CD4-positive, alpha-beta T cell treated with Interleukin-17A for 1 hour (primary cell): Measurements from ENCODE around the gene ABCB6.
A peak's percentile ranks its signal among the peaks of the same experiment; 100 is the strongest.

Source experiments
- DNase-seq: peaks from one replicate; pipeline ENCODE4 v3.0.0-alpha.2; 2020

Gene ABCB6

DNA sequence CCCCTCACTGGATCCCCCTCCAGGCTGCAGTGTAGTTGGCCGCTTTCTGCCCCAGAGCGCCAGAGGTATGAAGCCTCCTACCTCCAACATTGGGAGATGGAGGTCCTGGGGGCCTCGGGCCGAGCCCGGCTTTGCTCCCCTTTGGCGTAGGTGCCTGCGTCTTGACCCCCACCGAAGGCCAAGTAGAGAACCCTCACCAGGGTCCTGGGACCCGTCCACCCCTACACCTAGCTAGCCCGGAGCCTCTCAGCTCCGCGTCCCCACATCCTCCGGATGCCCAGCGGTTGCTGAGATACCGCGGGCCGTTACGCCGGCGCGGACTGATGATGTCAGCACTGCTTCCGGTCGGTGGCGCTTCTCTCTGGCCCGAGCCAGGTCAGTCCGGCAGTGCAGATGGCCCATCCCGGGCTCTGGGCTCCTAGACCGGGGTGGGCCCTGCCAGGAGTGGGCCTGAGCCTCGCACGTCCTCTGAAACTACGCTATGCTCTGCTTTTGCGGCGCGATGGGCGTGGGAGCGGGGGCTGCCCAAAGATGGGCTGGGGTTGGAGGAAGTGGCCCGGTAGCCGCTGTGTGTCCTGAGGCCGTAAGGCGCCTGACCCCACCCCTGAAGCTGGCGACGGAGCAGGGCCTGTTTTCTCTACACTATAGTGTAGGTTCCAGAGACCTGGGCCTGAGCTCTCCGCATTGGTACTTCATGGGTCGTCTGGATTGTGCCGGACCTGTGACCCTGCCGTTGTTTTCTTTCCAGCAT lies 26.6 kb upstream of the ABCB6 start, which contains the start of the genes GLB1L and STK16:
Gene GLB1L, minus strand, starts transcription at position 297 of the 751 bp plus-strand sequence. CDS start 1,871 bp downstream, outside the sequence.
Gene STK16, plus strand, starts transcription at position 332 of the 751 bp plus-strand sequence. CDS start 521 bp downstream, outside the sequence.
- DNase-seq = peak; percentile 89

GRCh38 chr2:219244789-219245147 lies 26.0 kb upstream of the ABCB6 start:
- DNase-seq = no peak

DNA sequence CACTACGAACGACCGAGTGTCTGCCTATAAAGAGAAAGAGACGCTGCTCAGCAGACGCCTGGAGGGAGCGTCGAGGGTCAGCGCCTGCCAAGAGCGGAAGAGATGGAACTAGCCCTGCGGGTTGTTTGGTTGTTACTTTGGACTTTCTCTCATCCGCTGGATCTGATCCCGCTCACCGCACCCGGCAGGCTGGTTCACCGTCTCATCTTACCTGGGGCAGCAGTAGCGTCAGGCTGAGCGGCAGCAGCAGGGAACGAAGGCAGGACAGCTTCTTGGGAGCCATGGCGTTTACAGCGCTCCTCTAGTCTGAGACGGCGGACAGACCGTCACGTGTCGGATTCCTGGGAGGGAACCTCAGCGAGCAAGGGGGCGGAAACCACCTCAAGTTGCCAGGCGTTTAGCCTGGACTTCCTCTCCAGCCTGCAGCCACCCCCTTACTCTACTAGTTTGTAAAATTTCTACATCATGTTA lies 24.6 kb upstream of the ABCB6 start:
- DNase-seq = no peak

DNA sequence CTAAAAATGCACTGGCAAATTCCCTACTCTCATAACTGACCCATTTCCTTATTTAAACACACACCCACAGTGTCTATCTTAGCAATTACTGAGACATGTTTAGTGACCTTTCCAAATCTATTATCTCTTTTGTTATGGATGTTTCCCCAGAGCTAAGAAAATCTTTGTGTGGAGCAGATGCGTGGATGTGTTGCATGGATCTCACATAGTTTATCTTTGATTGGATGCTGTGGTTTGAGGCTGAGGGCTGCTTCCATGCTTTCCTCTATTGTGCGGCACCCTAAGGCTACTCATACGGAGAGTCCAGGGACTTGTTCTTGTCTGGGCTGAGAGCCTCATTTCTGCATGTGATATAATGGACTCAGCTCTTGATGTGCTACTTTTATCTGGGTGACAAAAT lies 15.6 kb upstream of the ABCB6 start:
- no peak for DNase-seq

DNA sequence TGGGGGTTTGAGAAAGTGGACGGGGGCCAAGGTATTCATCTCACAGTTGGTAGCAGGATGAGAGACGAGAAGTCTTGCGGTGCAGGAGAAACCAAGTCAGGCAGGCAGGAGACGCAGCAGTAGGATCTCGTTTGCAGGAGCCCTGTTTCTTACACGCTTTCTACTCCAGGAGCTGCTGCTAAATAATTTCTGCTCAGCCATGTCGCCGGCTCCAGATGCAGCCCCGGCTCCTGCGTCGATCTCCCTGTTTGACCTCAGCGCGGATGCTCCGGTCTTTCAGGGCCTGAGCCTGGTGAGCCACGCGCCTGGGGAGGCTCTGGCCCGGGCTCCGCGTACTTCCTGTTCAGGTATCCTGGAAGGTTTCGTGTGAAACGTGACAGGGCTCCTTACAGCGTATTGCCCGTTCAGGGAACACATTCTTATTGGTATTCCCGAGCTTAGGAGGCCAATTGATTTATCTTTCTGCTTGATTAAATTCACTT lies 11.3 kb upstream of the ABCB6 start:
- DNase-seq = peak; percentile 35

GRCh38 chr2:219229305-219230058 lies 10.7 kb upstream of the ABCB6 start, which contains the start of the genes ANKZF1 and ATG9A:
Gene ANKZF1 (plus strand): TSS chr2:219229806. CDS start chr2:219230258, 452 bp downstream.
Gene ATG9A (minus strand): TSS chr2:219229636. CDS start chr2:219228024, 1,612 bp downstream.
- peak; percentile 99 for DNase-seq

- DNase-seq = no peak
Measured at GRCh38 chr2:219228911-219229304, 10.2 kb upstream of the ABCB6 start.

DNA sequence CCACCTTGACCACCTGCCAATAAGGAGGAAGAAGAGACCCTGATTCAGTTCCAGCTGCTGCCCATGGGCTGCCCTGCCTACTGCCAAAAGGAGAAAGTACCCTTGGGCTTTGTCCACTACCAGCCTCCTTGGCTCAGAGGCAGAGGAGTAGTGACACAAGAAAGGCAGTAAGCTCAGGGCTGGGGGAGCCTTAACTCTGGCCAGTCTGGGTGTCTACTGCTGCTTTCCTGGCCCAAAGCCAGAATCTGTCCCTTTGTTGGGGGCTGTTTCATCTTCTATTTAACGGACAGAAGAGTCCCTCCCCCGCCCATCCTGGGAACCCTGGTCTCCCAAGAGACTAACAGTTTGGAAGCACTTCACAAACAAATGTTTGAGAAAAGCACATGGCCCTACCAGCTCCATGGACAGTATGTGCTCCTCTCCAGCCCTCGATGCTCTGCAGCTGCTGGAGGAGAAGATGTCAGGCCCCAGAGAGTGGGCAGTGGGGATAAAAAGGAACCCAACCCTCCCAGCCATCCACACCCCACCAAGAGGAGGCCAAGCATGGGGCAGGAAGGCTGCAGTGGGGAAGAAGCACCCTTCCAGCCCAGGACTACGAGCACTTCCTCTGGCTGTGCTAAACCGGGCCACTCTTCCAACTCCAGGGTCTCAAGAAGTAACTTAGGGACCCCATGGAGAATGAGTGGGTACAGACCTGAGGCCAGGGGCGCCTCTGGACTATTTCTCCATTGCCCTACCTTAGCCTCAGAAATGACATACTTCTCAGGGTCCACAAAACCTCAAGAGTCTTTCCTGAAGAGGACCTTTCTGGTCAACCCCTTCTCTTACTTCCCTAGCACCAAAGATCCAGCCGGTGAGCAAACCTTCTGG lies 9.5 kb upstream of the ABCB6 start:
- no peak for DNase-seq

GRCh38 chr2:219225350-219225749 lies 6.6 kb upstream of the ABCB6 start:
- DNase-seq = no peak

DNA sequence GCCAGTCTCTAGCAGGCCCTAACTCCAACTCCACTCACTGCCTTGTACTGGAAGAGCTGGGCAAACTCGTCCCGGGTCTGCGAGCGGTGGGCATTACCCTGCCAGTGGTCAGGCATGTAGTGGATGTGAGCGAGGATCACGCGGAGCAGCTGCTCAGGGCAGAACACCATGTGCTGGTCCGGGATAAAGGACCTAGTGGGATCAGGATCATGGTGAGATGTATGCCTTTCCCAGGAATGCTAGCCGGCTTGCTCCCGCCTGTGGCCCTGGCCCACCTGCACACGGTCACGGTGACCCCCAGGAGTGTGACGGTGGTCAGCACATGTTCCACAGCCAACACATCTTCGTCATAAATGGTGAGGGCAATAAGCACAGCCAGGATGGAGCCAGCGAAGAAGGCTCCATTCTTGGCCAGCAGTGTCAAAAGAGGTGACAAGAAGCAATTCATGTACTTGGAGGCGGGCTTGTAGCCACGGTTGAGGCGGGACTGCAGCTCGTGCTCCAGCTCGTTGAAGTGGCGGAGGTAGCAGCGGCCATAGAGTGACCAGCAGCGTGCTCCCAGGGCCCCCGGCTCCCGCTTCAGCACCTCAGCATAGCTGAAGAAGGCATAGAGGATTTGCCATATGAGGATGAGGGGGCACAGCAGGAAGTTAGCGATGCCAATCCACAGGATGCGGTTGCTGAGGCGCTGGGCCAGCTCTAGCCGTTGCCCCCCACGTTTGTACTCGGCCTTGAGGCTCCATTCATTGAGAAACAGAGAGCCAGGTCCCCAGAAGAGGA lies 5.3 kb upstream of the ABCB6 start:
- no peak for DNase-seq

DNA sequence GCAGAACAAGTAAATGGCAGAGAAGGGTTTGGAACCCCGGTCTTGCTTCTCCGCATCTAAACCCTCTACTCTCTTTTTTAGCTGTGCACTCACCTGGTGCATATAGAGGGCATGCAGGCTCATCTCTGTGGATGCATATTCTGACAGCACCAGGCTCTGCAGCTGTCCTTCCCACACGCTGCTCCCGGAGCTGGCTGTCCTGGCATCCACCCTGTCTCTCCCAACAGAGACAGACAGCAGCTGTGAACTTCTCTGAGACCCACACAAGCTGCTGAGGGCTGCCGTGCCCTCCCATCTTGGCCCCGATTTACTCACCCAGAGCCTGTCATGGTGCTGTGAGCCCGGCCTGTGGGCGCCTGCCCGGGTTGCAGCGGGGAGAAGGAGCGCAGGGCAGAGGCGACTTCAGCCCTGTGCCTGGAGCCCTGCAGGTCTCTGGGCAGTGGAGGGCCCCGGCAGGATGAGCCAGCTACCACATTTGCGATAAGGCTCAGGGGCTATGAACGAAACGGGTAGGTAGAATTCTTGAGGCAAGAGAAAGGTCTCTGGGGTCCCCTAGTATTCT lies 3.3 kb upstream of the ABCB6 start:
- DNase-seq = no peak

- no peak for DNase-seq
Measured at GRCh38 chr2:219220652-219221402, 2.1 kb upstream of the ABCB6 start.

DNA sequence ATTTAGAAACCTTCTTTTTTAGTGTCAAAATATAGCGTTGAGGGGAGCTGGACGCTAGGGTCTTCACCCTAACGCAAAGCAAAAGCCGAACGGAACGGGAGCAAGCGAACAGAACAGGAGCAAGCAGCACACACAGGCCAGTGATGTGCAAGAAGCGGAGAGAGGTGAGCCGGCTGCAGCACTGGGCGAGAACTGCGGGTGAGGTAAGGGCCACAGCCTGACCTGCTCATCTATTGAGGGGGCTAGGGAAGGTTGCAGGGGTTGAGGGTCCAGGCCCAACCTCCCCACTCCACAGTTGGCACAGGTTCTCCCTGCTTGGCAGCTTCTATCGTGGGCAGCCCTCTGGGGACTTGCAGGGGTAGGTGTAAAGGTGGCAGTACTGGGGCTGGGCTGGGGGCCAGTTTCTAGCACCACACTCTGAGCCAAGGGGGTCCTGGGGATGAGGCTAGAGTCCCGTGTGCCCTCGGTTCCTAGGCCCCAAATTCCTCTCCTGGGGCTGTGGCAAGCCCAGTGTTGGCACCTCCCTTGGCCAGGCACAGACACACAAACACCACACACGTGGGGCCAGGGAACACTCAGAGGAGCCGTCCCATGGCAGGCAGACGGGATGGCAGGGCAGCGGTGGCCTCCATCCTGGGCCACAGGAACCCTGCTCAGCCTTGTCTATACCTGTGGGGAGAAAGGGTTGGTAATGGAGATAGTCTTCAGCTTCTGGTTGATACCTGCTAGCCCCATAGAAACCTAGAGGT lies 1.2 kb upstream of the ABCB6 start:
- DNase-seq = no peak

DNA sequence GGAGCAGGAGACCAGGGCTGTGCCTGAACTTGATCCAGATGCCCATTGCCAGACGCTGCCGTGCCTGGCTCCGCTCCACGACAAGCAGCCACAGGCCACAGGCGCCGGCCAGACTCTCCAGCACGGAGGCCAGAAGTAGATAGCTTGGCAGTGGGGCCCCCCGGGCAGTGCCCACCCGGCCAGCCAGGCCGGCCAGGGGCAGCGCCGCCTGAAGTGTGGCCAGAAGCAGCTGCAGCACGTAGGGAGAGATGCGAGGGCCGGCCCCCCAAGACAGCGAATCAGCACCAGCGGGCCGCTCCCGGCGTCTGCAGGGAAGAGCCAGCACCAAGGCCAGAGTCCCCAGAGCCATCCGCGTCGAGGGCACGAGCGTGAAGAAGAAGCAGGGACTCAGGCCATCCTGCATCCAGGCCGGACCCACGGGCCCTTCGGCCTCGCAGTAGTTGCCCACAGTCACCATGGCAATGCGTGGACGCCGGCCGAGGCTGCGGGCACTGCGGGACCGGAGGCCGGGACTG lies 484 bp downstream of the ABCB6 start:
- DNase-seq = no peak

DNA sequence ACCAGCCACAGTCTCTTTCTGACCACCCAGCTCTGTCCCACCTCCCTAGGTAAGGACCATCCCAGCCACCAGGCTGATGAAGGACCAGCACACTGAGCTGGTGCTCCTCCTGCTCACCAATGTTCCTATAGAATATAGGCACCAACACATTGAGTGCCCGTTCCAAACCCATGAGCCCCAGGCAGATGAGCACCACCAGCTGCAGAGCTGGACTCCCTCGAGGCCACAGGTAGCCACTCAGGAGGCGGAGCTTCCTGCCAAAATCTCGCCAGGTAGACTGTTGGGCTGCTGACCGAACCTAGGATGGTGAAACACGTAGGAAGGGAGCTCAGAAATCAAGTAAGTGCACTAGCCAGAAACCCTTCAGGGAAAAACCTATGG lies 2.2 kb downstream of the ABCB6 start:
- no peak for DNase-seq

GRCh38 chr2:219215871-219216534 lies 2.8 kb downstream of the ABCB6 start:
- no peak for DNase-seq

DNA sequence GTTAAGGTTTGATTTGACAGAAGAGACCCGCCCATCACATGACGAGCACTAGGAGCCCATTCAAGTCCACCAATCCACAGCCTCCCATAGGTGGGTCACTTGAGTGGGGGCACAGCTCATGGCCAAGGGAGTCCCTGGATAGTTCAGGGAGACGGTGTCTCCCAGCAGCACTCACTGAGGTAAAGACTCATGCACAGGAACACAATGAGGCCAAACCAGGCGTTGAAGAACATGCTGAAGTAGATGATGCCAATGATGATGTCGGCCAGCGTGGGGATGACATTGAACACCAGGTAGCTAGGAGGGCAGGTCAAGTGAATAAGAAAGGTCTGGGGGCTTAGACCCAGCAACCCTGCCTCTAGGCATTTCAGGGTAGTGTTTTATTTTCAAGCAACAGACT lies 4.0 kb downstream of the ABCB6 start:
- DNase-seq = no peak

GRCh38 chr2:219214141-219214540 lies 4.6 kb downstream of the ABCB6 start:
- no peak for DNase-seq

- DNase-seq = no peak
Measured at GRCh38 chr2:219213486-219214071, 5.2 kb downstream of the ABCB6 start.
